Measurements from ENCODE around the gene CRX. TPM values are rescaled to one million over a fixed set of nuclear protein-coding genes. Genes with fewer than 3 reads are reported as not detected.

The CRX gene
- total and polyA plus RNA-seq, 2 of the 13 experiments (the other 11 are each of a cell fraction or from before 2014, with no cell fraction given) = not detected

GRCh38 chr19:47796785-47797184 is 25.0 kb upstream of the CRX start:
- no peak overlapping the region for H3K9ac ChIP-seq (ENCODE audit: insufficient read depth, low read depth, low read length)
- H3K4me1 ChIP-seq (ENCODE audit: insufficient read depth, low read length) = no peaks in the 10 kb centered on the region
- H3K9me3 ChIP-seq (ENCODE audit: low read length) = no peaks in the 10 kb centered on the region
- no peak overlapping the region for H3K4me3 ChIP-seq (replicated peaks in 1 of 3; ENCODE audit: insufficient read depth in 1 of 3, low read depth in 2 of 3, low read length in 3 of 3)
- no peak for ATAC-seq
- intact Hi-C loops (cut with micrococcal nuclease; ENCODE audit: unreplicated experiment) (no loop called here), in situ Hi-C loops (cut with HindIII; ENCODE audit: extremely low pct_ligation_motif_present, low pct_unique_long_range_greater_than_20kb) (no loop called here)
- WGBS (ENCODE audit: low lambda C conversion rate) = 33% methylated on average over 2 of the region's 2 CpGs
- BruUV-seq (replicated peaks) = no TSS peak
- ChIA-PET CTCF (ENCODE audit: low intra/inter-chr PET ratio, low total read pairs) (no interaction called here), POLR2A (no interaction called here)
- H3K27me3 ChIP-seq (ENCODE audit: control insufficient read depth in 1 of 2, insufficient read depth in 2 of 2, low read length in 2 of 2) = peaks cover 0 to 13% of the 10 kb centered on the region in 2 experiments; a peak in 2 of 5 replicates
- no peak overlapping the region for H2AFZ ChIP-seq (ENCODE audit: low read length)
- H3K36me3 ChIP-seq (replicated peaks in 1 of 2; ENCODE audit: control insufficient read depth in 1 of 2, insufficient read depth in 2 of 2, low read length in 2 of 2) = no peaks in the 10 kb centered on the region
- H3K27ac ChIP-seq (ENCODE audit: extremely low read length, insufficient read depth, low read length) = no peak overlapping the region
- no peak for DNase-seq (ENCODE audit: low spot score)
- no peaks in the 10 kb centered on the region for H4K20me1 ChIP-seq (ENCODE audit: insufficient read depth, low read length)
- TF ChIP-seq ZNF256 (CRISPR knock-in tag; conservative IDR thresholded peaks at IDR 0.05) = no peak
- TF ChIP-seq MBNL3 (CRISPR knock-in tag; conservative IDR thresholded peaks at IDR 0.05) = no peak
- H3K79me2 ChIP-seq (ENCODE audit: insufficient read depth, low read length) = no peaks in the 10 kb centered on the region
- H3K4me2 ChIP-seq (ENCODE audit: low read depth, low read length) = no peak overlapping the region
- FAIRE-seq = no peak

GRCh38 chr19:47797996-47798903 is 23.5 kb upstream of the CRX start:
- no peak overlapping the region for H2AFZ ChIP-seq (ENCODE audit: low read length)
- H3K36me3 ChIP-seq (replicated peaks in 1 of 2; ENCODE audit: control insufficient read depth in 1 of 2, insufficient read depth in 2 of 2, low read length in 2 of 2) = no peaks in the 10 kb centered on the region
- DNase-seq (ENCODE audit: low spot score) = no peak
- TF ChIP-seq ZBTB33 (CRISPR knock-in tag; IDR thresholded peaks at IDR 0.05) (no peak), ZNF776 (CRISPR knock-in tag; IDR thresholded peaks at IDR 0.05) (no peak), ZNF703 (CRISPR knock-in tag; IDR thresholded peaks at IDR 0.05; ENCODE audit: borderline replicate concordance) (no peak)
- no peak for FAIRE-seq
- WGBS (ENCODE audit: low lambda C conversion rate) = 19% methylated on average over 13 of the region's 14 CpGs
- in situ Hi-C loops (cut with HindIII; ENCODE audit: extremely low pct_ligation_motif_present, low pct_unique_long_range_greater_than_20kb) = no loop called here
- CTCF ChIA-PET (ENCODE audit: low intra/inter-chr PET ratio, low total read pairs) = no interaction called here
- intact Hi-C loops (cut with micrococcal nuclease; ENCODE audit: unreplicated experiment) = no loop called here
- H3K4me2 ChIP-seq (ENCODE audit: low read depth, low read length) = no peak overlapping the region
- no peaks in the 10 kb centered on the region for H3K79me2 ChIP-seq (ENCODE audit: insufficient read depth, low read length)
- H3K27ac ChIP-seq (ENCODE audit: extremely low read length, insufficient read depth, low read length) = no peak overlapping the region
- no TSS peak for BruUV-seq (replicated peaks)
- H3K9me3 ChIP-seq (ENCODE audit: low read length) = no peaks in the 10 kb centered on the region
- no peak for ATAC-seq
- no peak overlapping the region for H3K9ac ChIP-seq (ENCODE audit: insufficient read depth, low read depth, low read length)
- H3K27me3 ChIP-seq (ENCODE audit: control insufficient read depth in 1 of 2, insufficient read depth in 2 of 2, low read length in 2 of 2) = peaks cover 0 to 13% of the 10 kb centered on the region in 2 experiments; a peak in 2 of 5 replicates
- POLR2A ChIA-PET = no interaction called here
- H4K20me1 ChIP-seq (ENCODE audit: insufficient read depth, low read length) = no peaks in the 10 kb centered on the region
- H3K4me1 ChIP-seq (ENCODE audit: insufficient read depth, low read length) = no peaks in the 10 kb centered on the region
- no peak overlapping the region for H3K4me3 ChIP-seq (replicated peaks in 1 of 3; ENCODE audit: insufficient read depth in 1 of 3, low read depth in 2 of 3, low read length in 3 of 3)

All from HepG2 (cell line).